ENCODE data around the gene TRAF4. TPM values are rescaled to one million over a fixed set of nuclear protein-coding genes. Genes with fewer than 3 reads are reported as not detected.
A peak's percentile ranks its signal among the peaks of the same experiment; 100 is the strongest.
"Not testable (repeated sequence)": the region's sequence is repeated elsewhere in the genome, so short reads cannot be mapped to it uniquely, and the experiment has no call there.

TRAF4 gene
- total RNA-seq, 1 donor from 2014 or later: 73.3 TPM

GRCh38 chr17:28774206-28774605 is 30.4 kb downstream of the TRAF4 start:
- H3K36me3 Mint-ChIP-seq (ENCODE audit: low read depth): peaks cover 6% of the 10 kb centered on the region

GRCh38 chr17:28777178-28777577 is 33.4 kb downstream of the TRAF4 start:
- H3K27me3 Mint-ChIP-seq (ENCODE audit: low read depth): no peaks in the 10 kb centered on the region
- H3K4me3 Mint-ChIP-seq (ENCODE audit: unreplicated experiment): no peak overlapping the region
- H3K36me3 Mint-ChIP-seq (ENCODE audit: low read depth): peaks cover 5% of the 10 kb centered on the region
- H3K9me3 Mint-ChIP-seq (ENCODE audit: low read depth): no peaks in the 10 kb centered on the region
- no peak overlapping the region for H3K27ac Mint-ChIP-seq (ENCODE audit: unreplicated experiment)
- TF ChIP-seq CTCF (IDR thresholded peaks at IDR 0.05): no peak
- peaks cover 25% of the 10 kb centered on the region for H3K4me1 Mint-ChIP-seq (ENCODE audit: low read depth)
- no peak for DNase-seq (ENCODE audit: low spot score)

More at GRCh38 chr17:28774206-28774605, 30.4 kb downstream of the TRAF4 start:
- Mint-ChIP-seq H3K27ac (ENCODE audit: unreplicated experiment) (peak overlapping the region; percentile 45), H3K9me3 (ENCODE audit: low read depth) (no peaks in the 10 kb centered on the region), H3K27me3 (ENCODE audit: low read depth) (no peaks in the 10 kb centered on the region), H3K4me3 (ENCODE audit: unreplicated experiment) (no peak overlapping the region), H3K4me1 (ENCODE audit: low read depth) (peaks cover 19% of the 10 kb centered on the region)
- no peak for TF ChIP-seq CTCF (IDR thresholded peaks at IDR 0.05)
- DNase-seq (ENCODE audit: low spot score): no peak

- not testable (repeated sequence) for H3K9me3 Mint-ChIP-seq (ENCODE audit: low read depth); H3K27ac Mint-ChIP-seq (ENCODE audit: unreplicated experiment); H3K4me3 Mint-ChIP-seq (ENCODE audit: unreplicated experiment); DNase-seq (ENCODE audit: low spot score); H3K27me3 Mint-ChIP-seq (ENCODE audit: low read depth); H3K36me3 Mint-ChIP-seq (ENCODE audit: low read depth)
- peaks cover 20% of the 10 kb centered on the region for H3K4me1 Mint-ChIP-seq (ENCODE audit: low read depth)
Measured at GRCh38 chr17:28779601-28780000, 35.8 kb downstream of the TRAF4 start.

- Mint-ChIP-seq H3K36me3 (ENCODE audit: low read depth) (peaks cover 5% of the 10 kb centered on the region), H3K27ac (ENCODE audit: unreplicated experiment) (no peak overlapping the region), H3K4me1 (ENCODE audit: low read depth) (peaks cover 8% of the 10 kb centered on the region), H3K4me3 (ENCODE audit: unreplicated experiment) (no peak overlapping the region), H3K27me3 (ENCODE audit: low read depth) (no peaks in the 10 kb centered on the region), H3K9me3 (ENCODE audit: low read depth) (no peaks in the 10 kb centered on the region)
- no peak for DNase-seq (ENCODE audit: low spot score)
- no peak for TF ChIP-seq CTCF (IDR thresholded peaks at IDR 0.05)
Measured at GRCh38 chr17:28783161-28783560, 39.4 kb downstream of the TRAF4 start.

- Mint-ChIP-seq H3K4me1 (ENCODE audit: low read depth) (peaks cover 7% of the 10 kb centered on the region), H3K27me3 (ENCODE audit: low read depth) (no peaks in the 10 kb centered on the region), H3K27ac (ENCODE audit: unreplicated experiment) (no peak overlapping the region), H3K36me3 (ENCODE audit: low read depth) (peaks cover 1% of the 10 kb centered on the region), H3K4me3 (ENCODE audit: unreplicated experiment) (no peak overlapping the region), H3K9me3 (ENCODE audit: low read depth) (no peaks in the 10 kb centered on the region)
- no peak for TF ChIP-seq CTCF (IDR thresholded peaks at IDR 0.05)
- no peak for DNase-seq (ENCODE audit: low spot score)
Measured at GRCh38 chr17:28788100-28788499, 44.3 kb downstream of the TRAF4 start.

GRCh38 chr17:28792877-28793661 is 49.3 kb downstream of the TRAF4 start:
- no peak for DNase-seq (ENCODE audit: low spot score)

GRCh38 chr17:28794846-28795441 is 51.1 kb downstream of the TRAF4 start:
- DNase-seq (ENCODE audit: low spot score); H3K4me3 Mint-ChIP-seq (ENCODE audit: unreplicated experiment); H3K9me3 Mint-ChIP-seq (ENCODE audit: low read depth); H3K4me1 Mint-ChIP-seq (ENCODE audit: low read depth); H3K27ac Mint-ChIP-seq (ENCODE audit: unreplicated experiment); H3K36me3 Mint-ChIP-seq (ENCODE audit: low read depth); H3K27me3 Mint-ChIP-seq (ENCODE audit: low read depth): not testable (repeated sequence)

More at GRCh38 chr17:28792877-28793661, 49.3 kb downstream of the TRAF4 start:
- no peak overlapping the region for H3K27ac Mint-ChIP-seq (ENCODE audit: unreplicated experiment)
- no peaks in the 10 kb centered on the region for H3K9me3 Mint-ChIP-seq (ENCODE audit: low read depth)
- H3K4me3 Mint-ChIP-seq (ENCODE audit: unreplicated experiment): no peak overlapping the region
- H3K36me3 Mint-ChIP-seq (ENCODE audit: low read depth): peaks cover 1% of the 10 kb centered on the region
- H3K4me1 Mint-ChIP-seq (ENCODE audit: low read depth): peaks cover 12% of the 10 kb centered on the region
- H3K27me3 Mint-ChIP-seq (ENCODE audit: low read depth): no peaks in the 10 kb centered on the region
- TF ChIP-seq CTCF (IDR thresholded peaks at IDR 0.05): no peak
